NB4 (cell line): ENCODE measurements around the gene CADPS2.

ENCODE experiments used
- DNase-seq: peaks from one replicate; pipeline ENCODE4 v3.0.0; 2010; ENCODE audit warnings: low read depth
- H3K4me3 ChIP-seq: one replicate; pipeline ENCODE4 v1.5.1; 2011; ENCODE audit warnings: mild to moderate bottlenecking, low read depth, low read length, moderate library complexity
- CTCF ChIP-seq: IDR thresholded peaks from one replicate; pipeline ENCODE4 v1.5.1; 2012; ENCODE audit warnings: low read depth, low read length
- MYC ChIP-seq: IDR thresholded peaks from 2 replicates; pipeline ENCODE4 v1.6.1; 2011; ENCODE audit warnings: low read depth, low read length
- POLR2A ChIP-seq: IDR thresholded peaks from 2 replicates; pipeline ENCODE4 v1.6.1; 2011; ENCODE audit warnings: mild to moderate bottlenecking; ENCODE audit not compliant: insufficient read length; ENCODE audit errors: extremely low read depth
- TF ChIP-seq, protein P1 (sequence below): IDR thresholded peaks from 2 replicates; pipeline ENCODE4 v1.6.1; 2011; ENCODE audit warnings: low read depth, low read length

CADPS2 gene

DNA sequence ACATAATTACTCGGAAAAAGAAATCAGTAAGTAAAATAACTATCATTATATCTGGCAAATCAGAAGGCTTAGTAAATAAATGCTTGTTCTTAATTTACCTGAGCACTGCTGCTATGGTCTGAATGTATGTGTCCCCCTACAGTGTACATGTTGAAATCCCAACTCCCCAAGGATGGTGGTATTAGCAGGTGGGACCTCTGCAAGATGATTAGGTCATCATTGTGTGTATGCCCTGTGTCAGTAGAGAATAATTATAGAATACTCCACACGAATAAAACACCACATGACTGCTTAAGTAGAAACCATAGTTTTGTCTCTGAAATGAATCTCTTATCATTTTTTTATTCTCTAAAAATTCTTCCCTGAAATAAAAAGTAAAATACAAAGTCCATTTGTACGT is 289.0 kb downstream of the CADPS2 start:
- no peak overlapping the region for H3K4me3 ChIP-seq
- TF ChIP-seq MYC (no peak), CTCF (no peak), POLR2A (no peak)
- TF ChIP-seq, protein P1, sequence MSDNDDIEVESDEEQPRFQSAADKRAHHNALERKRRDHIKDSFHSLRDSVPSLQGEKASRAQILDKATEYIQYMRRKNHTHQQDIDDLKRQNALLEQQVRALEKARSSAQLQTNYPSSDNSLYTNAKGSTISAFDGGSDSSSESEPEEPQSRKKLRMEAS, result no peak
- DNase-seq, result no peak

GRCh38 chr7:122595885-122596284 is 290.4 kb downstream of the CADPS2 start:
- H3K4me3 ChIP-seq, result no peak overlapping the region
- TF ChIP-seq POLR2A (no peak), MYC (no peak), CTCF (no peak)
- TF ChIP-seq, protein P1, result no peak
- DNase-seq, result no peak

- H3K4me3 ChIP-seq, result no peak overlapping the region
- TF ChIP-seq POLR2A (no peak), MYC (no peak), CTCF (no peak)
- TF ChIP-seq, protein P1, result no peak
- DNase-seq, result no peak
Measured at GRCh38 chr7:122588621-122589020, 297.6 kb downstream of the CADPS2 start.

DNA sequence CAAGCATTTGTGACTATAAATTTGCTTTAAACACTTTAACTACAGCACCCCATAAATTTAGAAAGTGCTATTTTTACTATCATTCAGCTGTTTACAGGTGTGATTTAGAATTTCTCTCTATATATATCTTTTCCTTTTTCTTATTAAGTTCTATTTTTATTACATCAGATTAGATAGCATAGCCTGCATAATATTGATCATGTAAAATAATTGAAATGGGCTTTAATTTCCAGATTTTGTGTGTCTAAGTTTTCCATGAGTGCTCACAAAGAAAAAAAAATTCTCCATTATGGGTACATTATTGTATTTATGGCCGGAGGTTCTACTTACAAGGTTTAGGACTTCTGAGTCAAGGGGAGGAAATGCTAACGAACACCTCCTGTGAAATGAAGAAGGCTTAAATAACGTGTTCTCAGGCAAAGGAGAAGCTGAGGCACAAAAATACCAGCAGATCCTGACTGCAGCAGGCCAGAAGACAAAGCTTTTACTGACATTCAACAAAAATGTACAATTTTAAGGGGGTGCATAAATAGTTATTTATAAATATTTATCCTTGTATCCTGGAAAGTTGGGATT is 301.5 kb downstream of the CADPS2 start:
- no peak overlapping the region for H3K4me3 ChIP-seq
- DNase-seq, result no peak
- TF ChIP-seq POLR2A (no peak), CTCF (no peak), MYC (no peak)
- TF ChIP-seq, protein P1, result no peak

DNA sequence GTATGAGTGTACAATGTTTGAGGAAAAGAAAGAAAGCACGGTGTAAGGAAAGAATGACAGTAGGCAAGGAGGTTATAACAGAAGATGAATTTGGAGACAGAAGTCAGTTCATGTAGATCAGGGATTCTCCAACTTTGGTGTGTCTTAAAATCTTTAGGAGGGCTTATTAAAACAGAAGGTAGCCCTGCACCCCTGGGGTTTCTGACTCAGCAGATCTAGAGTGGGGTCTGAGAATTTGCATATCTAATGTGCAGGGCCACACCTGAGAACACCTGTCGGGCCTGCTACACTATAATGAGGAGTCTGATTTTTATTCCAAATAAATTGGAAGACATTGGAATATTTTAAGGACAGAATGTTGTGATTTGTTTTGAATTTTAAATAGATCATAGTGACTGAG is 307.9 kb downstream of the CADPS2 start:
- no peak for DNase-seq
- H3K4me3 ChIP-seq, result no peak overlapping the region
- no peak for TF ChIP-seq CTCF
- TF ChIP-seq MYC, result no peak
- TF ChIP-seq, protein P1, result no peak
- TF ChIP-seq POLR2A, result no peak

GRCh38 chr7:122577449-122578003 is 308.7 kb downstream of the CADPS2 start:
- H3K4me3 ChIP-seq, result no peak overlapping the region
- DNase-seq, result no peak
- TF ChIP-seq CTCF (no peak), MYC (no peak), POLR2A (no peak)
- TF ChIP-seq, protein P1, result no peak
